ENCODE measurements around the gene CDC123. TPM values are rescaled to one million over a fixed set of nuclear protein-coding genes. Genes with fewer than 3 reads are reported as not detected.

The CDC123 gene
- total RNA-seq, 1 experiment from 2014 or later, result 114 TPM

DNA sequence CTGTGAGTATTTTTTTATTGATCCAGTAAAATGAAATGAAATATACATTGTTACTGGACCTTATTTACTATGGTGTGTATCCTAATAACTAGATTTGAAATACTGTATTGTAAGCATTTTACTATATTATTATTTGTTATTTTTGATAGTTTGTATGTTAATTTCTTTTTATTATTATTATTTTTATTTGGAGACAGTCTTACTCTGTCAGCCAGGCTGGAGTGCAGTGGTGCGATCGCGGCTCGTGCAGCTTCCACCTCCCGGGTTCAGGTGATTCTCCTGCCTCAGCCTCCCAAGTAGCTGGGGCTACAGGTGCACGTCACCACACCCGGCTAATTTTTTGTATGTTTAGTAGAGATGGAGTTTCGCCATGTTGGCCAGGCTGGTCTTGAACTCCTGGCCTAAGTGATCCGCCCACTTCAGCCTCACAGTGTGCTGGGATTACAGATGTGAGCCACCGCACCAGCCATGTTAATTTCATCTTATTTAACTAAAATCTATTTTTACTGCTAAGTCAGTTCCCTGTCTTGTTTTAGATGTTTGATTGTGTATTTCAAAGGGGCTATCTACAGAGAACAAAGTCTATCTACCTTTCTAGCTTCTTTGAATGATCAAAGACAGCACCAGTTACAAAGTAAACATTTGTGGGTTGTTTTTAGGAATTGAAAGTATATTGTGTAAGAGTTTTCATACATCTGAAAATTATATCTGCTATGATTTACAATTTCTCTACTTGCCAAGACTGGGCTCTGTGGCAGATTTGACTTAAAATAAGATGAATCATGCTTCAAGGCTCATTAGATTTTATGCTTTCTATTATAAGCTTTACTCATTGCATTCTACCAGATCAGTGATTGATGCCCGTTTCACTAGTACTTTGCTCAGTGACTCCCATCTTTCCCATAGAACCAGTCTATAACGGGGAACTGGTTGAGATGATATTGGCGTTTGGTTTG, 41.6 kb downstream of the CDC123 start:
- POLR2A ChIA-PET, result interaction anchor here (0.7 kb wide), 1 partner anchor 321 kb away, joined by 4 read pairs; no protein-coding TSS in a partner anchor
- Mint-ChIP-seq H3K9me3 (ENCODE audit: unreplicated experiment) (no peaks in the 10 kb centered on the region), H3K4me1 (ENCODE audit: insufficient read depth, unreplicated experiment) (no peaks in the 10 kb centered on the region), H3K27ac (ENCODE audit: low read depth, unreplicated experiment) (no peak overlapping the region), H3K4me3 (ENCODE audit: unreplicated experiment) (no peak overlapping the region), H3K27me3 (ENCODE audit: insufficient read depth, unreplicated experiment) (no peaks in the 10 kb centered on the region), H3K36me3 (ENCODE audit: insufficient read depth, unreplicated experiment) (peaks cover 89% of the 10 kb centered on the region)
- no peak for DNase-seq (ENCODE audit: unreplicated experiment)
- no TSS peak for BruUV-seq (replicated peaks)
- intact Hi-C loops (cut with micrococcal nuclease), result no loop called here
- CTCF ChIA-PET, result interaction anchor here (0.7 kb wide), 1 partner anchor 817 kb away, joined by 4 read pairs; no protein-coding TSS in a partner anchor
- TF ChIP-seq, protein P1, sequence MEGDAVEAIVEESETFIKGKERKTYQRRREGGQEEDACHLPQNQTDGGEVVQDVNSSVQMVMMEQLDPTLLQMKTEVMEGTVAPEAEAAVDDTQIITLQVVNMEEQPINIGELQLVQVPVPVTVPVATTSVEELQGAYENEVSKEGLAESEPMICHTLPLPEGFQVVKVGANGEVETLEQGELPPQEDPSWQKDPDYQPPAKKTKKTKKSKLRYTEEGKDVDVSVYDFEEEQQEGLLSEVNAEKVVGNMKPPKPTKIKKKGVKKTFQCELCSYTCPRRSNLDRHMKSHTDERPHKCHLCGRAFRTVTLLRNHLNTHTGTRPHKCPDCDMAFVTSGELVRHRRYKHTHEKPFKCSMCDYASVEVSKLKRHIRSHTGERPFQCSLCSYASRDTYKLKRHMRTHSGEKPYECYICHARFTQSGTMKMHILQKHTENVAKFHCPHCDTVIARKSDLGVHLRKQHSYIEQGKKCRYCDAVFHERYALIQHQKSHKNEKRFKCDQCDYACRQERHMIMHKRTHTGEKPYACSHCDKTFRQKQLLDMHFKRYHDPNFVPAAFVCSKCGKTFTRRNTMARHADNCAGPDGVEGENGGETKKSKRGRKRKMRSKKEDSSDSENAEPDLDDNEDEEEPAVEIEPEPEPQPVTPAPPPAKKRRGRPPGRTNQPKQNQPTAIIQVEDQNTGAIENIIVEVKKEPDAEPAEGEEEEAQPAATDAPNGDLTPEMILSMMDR (IDR thresholded peaks at IDR 0.05; ENCODE audit: unreplicated experiment), result no peak

DNA sequence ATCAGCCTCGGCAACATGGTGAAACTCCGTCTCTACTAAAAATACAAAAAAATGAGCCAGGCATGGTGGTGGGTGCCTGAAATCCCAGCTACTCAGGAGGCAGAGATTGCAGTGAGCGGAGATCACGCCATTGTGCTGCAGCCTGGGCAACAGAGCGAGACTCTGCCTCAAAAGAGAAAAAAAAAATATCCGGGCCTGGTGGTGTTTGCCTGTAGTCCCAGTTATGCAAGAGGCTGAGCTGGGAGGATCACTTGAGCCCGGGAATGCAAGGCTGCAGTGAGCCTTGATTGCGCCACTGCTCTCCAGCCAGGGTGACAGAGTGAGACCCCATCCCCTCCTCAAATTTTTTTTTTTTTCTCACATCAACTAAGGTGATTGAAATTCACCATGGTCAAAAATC, 42.8 kb downstream of the CDC123 start:
- H3K4me3 Mint-ChIP-seq (ENCODE audit: unreplicated experiment), result no peak overlapping the region
- DNase-seq (ENCODE audit: unreplicated experiment), result no peak
- intact Hi-C loops (cut with micrococcal nuclease), result no loop called here
- CTCF ChIA-PET, result interaction anchor here (0.7 to 0.9 kb wide), 2 partner anchors 12 to 725 kb away, joined by 4 to 5 read pairs; no protein-coding TSS in a partner anchor
- no peak overlapping the region for H3K27ac Mint-ChIP-seq (ENCODE audit: low read depth, unreplicated experiment)
- H3K36me3 Mint-ChIP-seq (ENCODE audit: insufficient read depth, unreplicated experiment), result peaks cover 92% of the 10 kb centered on the region
- no peaks in the 10 kb centered on the region for H3K27me3 Mint-ChIP-seq (ENCODE audit: insufficient read depth, unreplicated experiment)
- BruUV-seq (replicated peaks), result no TSS peak
- TF ChIP-seq, protein P1 (IDR thresholded peaks at IDR 0.05; ENCODE audit: unreplicated experiment), result no peak
- POLR2A ChIA-PET, result interaction anchor here (0.6 kb wide), 1 partner anchor 13 kb away, joined by 3 read pairs; no protein-coding TSS in a partner anchor
- H3K9me3 Mint-ChIP-seq (ENCODE audit: unreplicated experiment), result no peaks in the 10 kb centered on the region
- no peaks in the 10 kb centered on the region for H3K4me1 Mint-ChIP-seq (ENCODE audit: insufficient read depth, unreplicated experiment)

DNA sequence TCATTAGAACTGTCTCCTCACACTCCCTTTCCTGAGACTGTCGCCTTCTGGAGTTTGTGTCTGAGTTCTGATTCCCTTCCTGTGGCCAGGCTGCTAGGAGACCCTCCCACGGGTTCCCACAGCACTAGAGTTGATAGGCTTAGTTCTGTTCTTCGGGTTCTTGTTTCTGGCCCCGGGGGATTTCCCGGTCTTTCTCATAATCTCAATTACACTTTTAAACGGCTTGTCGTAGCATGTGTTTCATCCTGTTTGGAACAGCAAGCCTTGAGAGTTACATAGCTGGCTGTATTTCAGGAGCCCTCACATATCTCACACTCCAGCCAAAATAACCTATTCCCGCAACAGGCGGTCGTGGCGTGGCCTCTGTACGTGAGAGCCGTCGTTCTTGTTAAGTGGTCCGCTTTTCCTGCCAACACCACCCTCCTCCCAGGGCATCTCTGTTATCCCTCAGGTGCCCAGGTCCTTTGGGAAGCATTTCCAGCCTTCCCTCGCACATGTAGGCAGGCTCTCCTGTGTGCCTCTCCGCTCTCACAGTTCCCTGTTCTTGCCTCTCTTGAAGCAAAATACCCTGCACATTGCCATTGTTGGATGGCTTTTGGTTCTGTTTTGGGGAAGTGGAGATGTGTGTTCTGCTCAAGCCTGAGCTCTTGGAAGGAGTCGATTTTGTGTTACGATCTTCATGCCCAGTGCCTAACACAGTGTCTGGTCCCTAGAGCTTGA, 46.0 kb downstream of the CDC123 start:
- POLR2A ChIA-PET, result no interaction called here
- no peaks in the 10 kb centered on the region for H3K27me3 Mint-ChIP-seq (ENCODE audit: insufficient read depth, unreplicated experiment)
- peaks cover 83% of the 10 kb centered on the region for H3K36me3 Mint-ChIP-seq (ENCODE audit: insufficient read depth, unreplicated experiment)
- BruUV-seq (replicated peaks), result no TSS peak
- no peaks in the 10 kb centered on the region for H3K9me3 Mint-ChIP-seq (ENCODE audit: unreplicated experiment)
- intact Hi-C loops (cut with micrococcal nuclease), result no loop called here
- CTCF ChIA-PET, result interaction anchor here (1.0 to 1.5 kb wide), 3 partner anchors 20 to 833 kb away, joined by 4 to 5 read pairs (median 4); no protein-coding TSS in a partner anchor
- H3K4me1 Mint-ChIP-seq (ENCODE audit: insufficient read depth, unreplicated experiment), result no peaks in the 10 kb centered on the region
- TF ChIP-seq, protein P1 (IDR thresholded peaks at IDR 0.05; ENCODE audit: unreplicated experiment), result no peak
- no peak overlapping the region for H3K4me3 Mint-ChIP-seq (ENCODE audit: unreplicated experiment)
- no peak for DNase-seq (ENCODE audit: unreplicated experiment)
- peak overlapping the region; percentile 17 for H3K27ac Mint-ChIP-seq (ENCODE audit: low read depth, unreplicated experiment)
